ENCODE measurements around the gene GLYAT.

DNA sequence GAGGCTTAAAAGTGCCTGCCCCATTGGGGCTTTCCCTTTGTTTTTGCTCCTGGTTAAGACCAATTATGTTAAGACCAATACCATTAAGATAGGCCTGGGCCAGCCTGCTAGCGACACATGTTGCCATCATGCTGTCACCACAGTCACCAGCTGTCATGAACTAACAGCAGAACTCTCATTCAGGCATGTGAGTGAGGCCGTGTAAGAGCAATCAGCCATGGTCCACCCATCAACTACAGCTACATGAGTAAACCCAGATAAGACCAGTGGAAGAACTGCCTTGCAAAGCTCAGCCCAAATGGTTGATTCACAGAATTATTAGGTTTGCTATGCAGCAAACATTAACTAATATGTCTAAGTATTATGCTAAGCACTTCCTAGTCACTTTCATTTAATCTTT is 19.9 kb downstream of the GLYAT start:
- TF ChIP-seq CTCF (IDR thresholded peaks at IDR 0.05; ENCODE audit: borderline replicate concordance, extremely low read depth, low read length, poor library complexity, severe bottlenecking) (no peak), EZH2 (IDR thresholded peaks at IDR 0.05; ENCODE audit: borderline replicate concordance, low read depth, low read length, severe bottlenecking) (no peak)
